ENCODE data around the gene CCRL2. TPM values are rescaled to one million over a fixed set of nuclear protein-coding genes. Genes with fewer than 3 reads are reported as not detected.
A peak's percentile ranks its signal among the peaks of the same experiment; 100 is the strongest.
"Not testable (repeated sequence)": the region's sequence is repeated elsewhere in the genome, so short reads cannot be mapped to it uniquely, and the experiment has no call there.

Gene CCRL2
- total RNA-seq, 1 experiment from 2014 or later, result not detected

- H3K4me3 ChIP-seq, result no peak overlapping the region
- no peaks in the 10 kb centered on the region; the same call in 1 of the 2 replicates for H3K27me3 ChIP-seq
- DNase-seq, result no peak
- H3K27ac ChIP-seq, result no peak overlapping the region
- no peaks in the 10 kb centered on the region for H3K4me1 ChIP-seq
- H3K36me3 ChIP-seq, result no peaks in the 10 kb centered on the region
- no peaks in the 10 kb centered on the region for H3K9me3 ChIP-seq (replicated peaks)
These were observed 35.3 kb upstream of the CCRL2 start for GRCh38 chr3:46371519-46372340.

GRCh38 chr3:46372492-46373359 lies 34.3 kb upstream of the CCRL2 start:
- Histone ChIP-seq H3K36me3 (no peaks in the 10 kb centered on the region), H3K4me1 (no peaks in the 10 kb centered on the region), H3K27ac (no peak overlapping the region), H3K9me3 (replicated peaks) (no peaks in the 10 kb centered on the region), H3K4me3 (no peak overlapping the region), H3K27me3 (no peaks in the 10 kb centered on the region; the same call in 1 of the 2 replicates)
- no peak for DNase-seq

GRCh38 chr3:46374755-46375154 lies 32.3 kb upstream of the CCRL2 start:
- H3K27me3 ChIP-seq, result no peaks in the 10 kb centered on the region; the same call in 1 of the 2 replicates
- no peak overlapping the region for H3K27ac ChIP-seq
- H3K36me3 ChIP-seq, result no peaks in the 10 kb centered on the region
- no peak overlapping the region for H3K4me3 ChIP-seq
- DNase-seq, result no peak
- no peaks in the 10 kb centered on the region for H3K9me3 ChIP-seq (replicated peaks)
- no peaks in the 10 kb centered on the region for H3K4me1 ChIP-seq

GRCh38 chr3:46375218-46375617 lies 31.8 kb upstream of the CCRL2 start:
- H3K27ac ChIP-seq, result no peak overlapping the region

GRCh38 chr3:46375814-46376213 lies 31.2 kb upstream of the CCRL2 start:
- no peaks in the 10 kb centered on the region for H3K36me3 ChIP-seq
- H3K9me3 ChIP-seq (replicated peaks), result no peaks in the 10 kb centered on the region
- no peaks in the 10 kb centered on the region; the same call in 1 of the 2 replicates for H3K27me3 ChIP-seq
- no peak overlapping the region for H3K27ac ChIP-seq
- no peaks in the 10 kb centered on the region for H3K4me1 ChIP-seq
- DNase-seq, result no peak
- H3K4me3 ChIP-seq, result no peak overlapping the region

More at GRCh38 chr3:46375218-46375617, 31.8 kb upstream of the CCRL2 start:
- H3K36me3 ChIP-seq, result no peaks in the 10 kb centered on the region
- DNase-seq, result no peak
- H3K9me3 ChIP-seq (replicated peaks), result no peaks in the 10 kb centered on the region
- no peaks in the 10 kb centered on the region for H3K4me1 ChIP-seq
- H3K4me3 ChIP-seq, result no peak overlapping the region
- no peaks in the 10 kb centered on the region; the same call in 1 of the 2 replicates for H3K27me3 ChIP-seq

- H3K9me3 ChIP-seq (replicated peaks), result no peaks in the 10 kb centered on the region
- no peak overlapping the region for H3K4me3 ChIP-seq
- DNase-seq, result peak; percentile 29 to 47
- H3K36me3 ChIP-seq, result no peaks in the 10 kb centered on the region
- no peak overlapping the region for H3K27ac ChIP-seq
- no peaks in the 10 kb centered on the region for H3K4me1 ChIP-seq
- no peaks in the 10 kb centered on the region; the same call in 1 of the 2 replicates for H3K27me3 ChIP-seq
These were observed 28.6 kb upstream of the CCRL2 start for GRCh38 chr3:46378426-46378942.

- Histone ChIP-seq H3K4me3 (no peak overlapping the region), H3K27me3 (no peaks in the 10 kb centered on the region), H3K27ac (no peak overlapping the region), H3K9me3 (replicated peaks) (no peaks in the 10 kb centered on the region), H3K4me1 (no peaks in the 10 kb centered on the region), H3K36me3 (no peaks in the 10 kb centered on the region)
- DNase-seq, result no peak
These were observed 26.4 kb upstream of the CCRL2 start for GRCh38 chr3:46380471-46381221.

- DNase-seq, result no peak
- no peaks in the 10 kb centered on the region for H3K36me3 ChIP-seq
- no peaks in the 10 kb centered on the region for H3K9me3 ChIP-seq (replicated peaks)
- H3K27ac ChIP-seq, result no peak overlapping the region
- no peaks in the 10 kb centered on the region for H3K4me1 ChIP-seq
- H3K27me3 ChIP-seq, result no peaks in the 10 kb centered on the region
- no peak overlapping the region for H3K4me3 ChIP-seq
These were observed 25.4 kb upstream of the CCRL2 start for GRCh38 chr3:46381625-46382024.

GRCh38 chr3:46383211-46383950 lies 23.7 kb upstream of the CCRL2 start:
- no peaks in the 10 kb centered on the region for H3K36me3 ChIP-seq
- no peak overlapping the region for H3K27ac ChIP-seq
- no peaks in the 10 kb centered on the region for H3K27me3 ChIP-seq
- no peak overlapping the region for H3K4me3 ChIP-seq
- DNase-seq, result no peak
- no peaks in the 10 kb centered on the region for H3K9me3 ChIP-seq (replicated peaks)
- no peaks in the 10 kb centered on the region for H3K4me1 ChIP-seq

GRCh38 chr3:46383951-46384330 lies 23.1 kb upstream of the CCRL2 start:
- no peaks in the 10 kb centered on the region for H3K9me3 ChIP-seq (replicated peaks)
- H3K27ac ChIP-seq, result no peak overlapping the region
- DNase-seq, result no peak
- H3K4me1 ChIP-seq, result no peaks in the 10 kb centered on the region
- H3K27me3 ChIP-seq, result no peaks in the 10 kb centered on the region
- no peak overlapping the region for H3K4me3 ChIP-seq
- no peaks in the 10 kb centered on the region for H3K36me3 ChIP-seq

- H3K4me3 ChIP-seq, result no peak overlapping the region
- no peaks in the 10 kb centered on the region for H3K4me1 ChIP-seq
- H3K36me3 ChIP-seq, result no peaks in the 10 kb centered on the region
- no peak for DNase-seq
- H3K9me3 ChIP-seq (replicated peaks), result no peaks in the 10 kb centered on the region
- no peaks in the 10 kb centered on the region for H3K27me3 ChIP-seq
- no peak overlapping the region for H3K27ac ChIP-seq
These were observed 20.9 kb upstream of the CCRL2 start for GRCh38 chr3:46386205-46386604.

- not testable (repeated sequence) for H3K4me3 ChIP-seq; H3K9me3 ChIP-seq (replicated peaks); H3K27ac ChIP-seq; H3K27me3 ChIP-seq; H3K4me1 ChIP-seq; H3K36me3 ChIP-seq; DNase-seq
These were observed 18.2 kb upstream of the CCRL2 start for GRCh38 chr3:46388847-46389246.

GRCh38 chr3:46389306-46389705 lies 17.8 kb upstream of the CCRL2 start:
- Histone ChIP-seq H3K36me3 (no peaks in the 10 kb centered on the region), H3K4me1 (no peaks in the 10 kb centered on the region), H3K9me3 (replicated peaks) (no peaks in the 10 kb centered on the region), H3K27ac (no peak overlapping the region), H3K4me3 (no peak overlapping the region), H3K27me3 (no peaks in the 10 kb centered on the region)
- no peak for DNase-seq

GRCh38 chr3:46391526-46391925 lies 15.5 kb upstream of the CCRL2 start:
- H3K4me3 ChIP-seq; DNase-seq; H3K27ac ChIP-seq; H3K4me1 ChIP-seq; H3K9me3 ChIP-seq (replicated peaks); H3K27me3 ChIP-seq; H3K36me3 ChIP-seq: not testable (repeated sequence)

Measured in SJCRH30 (cell line).